H9 (cell line): ENCODE data around the gene COL4A2. TPM values are rescaled to one million over a fixed set of nuclear protein-coding genes. Genes with fewer than 3 reads are reported as not detected.

ENCODE experiments used
- DNase-seq: peaks from one replicate; pipeline ENCODE4 v3.0.0-alpha.2; 2017
- H2AFZ ChIP-seq: one replicate; pipeline ENCODE4 v1.6.1; 2013; ENCODE audit warnings: mild to moderate bottlenecking, low read length, control low read depth, moderate library complexity
- H2AK5ac ChIP-seq: 2 replicates; pipeline ENCODE4 v1.6.1; 2013; ENCODE audit warnings: low read length, control low read depth, mixed read lengths; ENCODE audit not compliant: insufficient read length
- H2BK120ac ChIP-seq: one replicate; pipeline ENCODE4 v1.6.1; 2013; ENCODE audit warnings: low read depth, mild to moderate bottlenecking, low read length, control low read depth, inconsistent platforms; ENCODE audit not compliant: poor library complexity, severe bottlenecking
- H2BK12ac ChIP-seq: 2 replicates; pipeline ENCODE4 v1.6.1; 2013; ENCODE audit warnings: low read length, control low read depth, mixed read lengths, low read depth; ENCODE audit not compliant: insufficient read length
- H2BK15ac ChIP-seq: 2 replicates; pipeline ENCODE4 v1.6.1; 2013; ENCODE audit warnings: low read depth, low read length, control low read depth
- H2BK20ac ChIP-seq: one replicate; pipeline ENCODE4 v1.6.1; 2013; ENCODE audit warnings: low read depth, mild to moderate bottlenecking, low read length, control low read depth, inconsistent platforms; ENCODE audit not compliant: poor library complexity, severe bottlenecking
- H2BK5ac ChIP-seq: 2 replicates; pipeline ENCODE4 v1.6.1; 2013; ENCODE audit warnings: low read length, control low read depth, mixed read lengths; ENCODE audit not compliant: insufficient read length
- H3K14ac ChIP-seq: 2 replicates; pipeline ENCODE4 v1.6.1; 2013; ENCODE audit warnings: low read length, control low read depth; ENCODE audit not compliant: insufficient read depth
- H3K18ac ChIP-seq: 2 replicates; pipeline ENCODE4 v1.6.1; 2013; ENCODE audit warnings: low read depth, mild to moderate bottlenecking, mixed read lengths, low read length, control low read depth; ENCODE audit not compliant: insufficient read length
- H3K23ac ChIP-seq: 2 replicates; pipeline ENCODE4 v1.6.1; 2013; ENCODE audit warnings: low read length, control low read depth, mixed read lengths, low read depth; ENCODE audit not compliant: insufficient read length
- H3K23me2 ChIP-seq: 2 replicates; pipeline ENCODE4 v1.6.1; 2013; ENCODE audit warnings: low read depth, mild to moderate bottlenecking, mixed read lengths, low read length, control low read depth; ENCODE audit not compliant: insufficient read length, poor library complexity, severe bottlenecking
- H3K27ac ChIP-seq: 2 replicates; pipeline ENCODE4 v1.5.1; 2013; ENCODE audit warnings: low read length, control low read depth, mixed read lengths, low read depth; ENCODE audit not compliant: insufficient read length
- H3K27me3 ChIP-seq: 2 replicates; pipeline ENCODE4 v1.6.1; 2013; ENCODE audit warnings: low read length, control low read depth, inconsistent platforms; ENCODE audit not compliant: insufficient read depth
- H3K4ac ChIP-seq: 2 replicates; pipeline ENCODE4 v1.6.1; 2013; ENCODE audit warnings: low read depth, mild to moderate bottlenecking, control low read depth, inconsistent platforms, low read length, moderate library complexity
- H3K4me1 ChIP-seq: 2 replicates; pipeline ENCODE4 v1.6.1; 2013; ENCODE audit warnings: low read length, control low read depth, inconsistent platforms; ENCODE audit not compliant: insufficient read depth
- H3K4me2 ChIP-seq: 2 replicates; pipeline ENCODE4 v1.6.1; 2013; ENCODE audit warnings: low read length, control low read depth, mixed read lengths; ENCODE audit not compliant: insufficient read length, insufficient read depth
- H3K56ac ChIP-seq: 2 replicates; pipeline ENCODE4 v1.6.1; 2013; ENCODE audit warnings: low read depth, mild to moderate bottlenecking, mixed read lengths, low read length, control low read depth; ENCODE audit not compliant: insufficient read length
- H3K79me1 ChIP-seq: 2 replicates; pipeline ENCODE4 v1.6.1; 2013; ENCODE audit warnings: low read depth, mild to moderate bottlenecking, moderate library complexity, low read length, control low read depth, inconsistent platforms; ENCODE audit not compliant: insufficient read depth, poor library complexity, severe bottlenecking
- H3K79me2 ChIP-seq: 2 replicates; pipeline ENCODE4 v1.6.1; 2013; ENCODE audit warnings: low read length, control low read depth, inconsistent platforms; ENCODE audit not compliant: insufficient read depth
- H3K9ac ChIP-seq: 2 replicates; pipeline ENCODE4 v1.6.1; 2013; ENCODE audit warnings: low read length, control low read depth, mixed read lengths; ENCODE audit not compliant: insufficient read length; ENCODE audit errors: extremely low read depth
- H3K9me3 ChIP-seq: one replicate; pipeline ENCODE4 v1.6.1; 2013; ENCODE audit warnings: low read depth, low read length, inconsistent platforms; ENCODE audit not compliant: control insufficient read depth
- H3T11ph ChIP-seq: one replicate; pipeline ENCODE4 v1.6.1; 2013; ENCODE audit warnings: mild to moderate bottlenecking, low read length, control low read depth, inconsistent platforms
- H4K20me1 ChIP-seq: one replicate; pipeline ENCODE4 v1.6.1; 2013; ENCODE audit not compliant: control insufficient read depth, insufficient read length, insufficient read depth
- H4K5ac ChIP-seq: 2 replicates; pipeline ENCODE4 v1.6.1; 2013; ENCODE audit warnings: low read depth, mild to moderate bottlenecking, mixed read lengths, low read length, control low read depth; ENCODE audit not compliant: insufficient read length
- H4K8ac ChIP-seq: replicated peaks from 2 replicates; pipeline ENCODE4 v1.6.1; 2013; ENCODE audit warnings: low read length, control low read depth, mixed read lengths, low read depth; ENCODE audit not compliant: insufficient read length
- H4K91ac ChIP-seq: 2 replicates; pipeline ENCODE4 v1.6.1; 2013; ENCODE audit warnings: low read depth, mild to moderate bottlenecking, moderate library complexity, mixed read lengths, low read length, control low read depth; ENCODE audit not compliant: insufficient read length
- H3K27ac Mint-ChIP-seq, 3 experiments: 2 replicates in 2 of 3; 3 replicates in 1 of 3; pipeline ENCODE4 v1.8.0; 2020 to 2021; ENCODE audit warnings: mixed read lengths in 3 of 3, mild to moderate bottlenecking in 1 of 3, moderate library complexity in 1 of 3
- H3K27me3 Mint-ChIP-seq: 2 replicates; pipeline ENCODE4 v1.8.0; 2021; ENCODE audit warnings: low read depth, mild to moderate bottlenecking, moderate library complexity, mixed read lengths
- H3K36me3 Mint-ChIP-seq, 3 experiments: 2 replicates in 2 of 3; 3 replicates in 1 of 3; pipeline ENCODE4 v1.8.0; 2020 to 2021; ENCODE audit warnings: low read depth in 3 of 3, mixed read lengths in 3 of 3; ENCODE audit not compliant: insufficient read depth in 1 of 3
- H3K4me1 Mint-ChIP-seq, 2 experiments: 2 replicates each; pipeline ENCODE4 v1.8.0; 2020; ENCODE audit warnings: mixed read lengths in 2 of 2
- H3K4me3 Mint-ChIP-seq, 2 experiments: 2 replicates in 1 of 2; 3 replicates in 1 of 2; pipeline ENCODE4 v1.8.0; 2020 to 2021; ENCODE audit warnings: mild to moderate bottlenecking in 2 of 2, mixed read lengths in 2 of 2, moderate library complexity in 1 of 2
- H3K9me3 Mint-ChIP-seq, 2 experiments: 2 replicates in 1 of 2; 3 replicates in 1 of 2; pipeline ENCODE4 v1.8.0; 2020; ENCODE audit warnings: mild to moderate bottlenecking in 2 of 2, mixed read lengths in 2 of 2, moderate library complexity in 1 of 2
- CTCF ChIP-seq: fragments of 200-600 bp; sonication (generic); conservative IDR thresholded peaks from 3 replicates; pipeline ENCODE4 v1.8.0; 2021; ENCODE audit warnings: antibody characterized with exemption, mild to moderate bottlenecking
- WGBS: extraction: QIAGEN DNeasy Blood & Tissue Kit; methylation state at CpG from one replicate; pipeline ENCODE4 v1.1.7; 2013; ENCODE audit warnings: missing lambda C conversion rate, low lambda C conversion rate, mixed read lengths; ENCODE audit not compliant: insufficient read length; ENCODE audit errors: extremely low coverage; 5-methylcytosine and 5-hydroxymethylcytosine counted together
- total RNA-seq: library from RNA; stranded (reverse); gene quantifications from 2 replicates; pipeline ENCODE4 v1.2.1, GENCODE V29; 2021

COL4A2 gene
- total RNA-seq, 1 experiment from 2014 or later, result 76.5 TPM

GRCh38 chr13:110270507-110270906 lies 36.6 kb upstream of the COL4A2 start:
- H3K27me3 ChIP-seq, result no peaks in the 10 kb centered on the region
- Mint-ChIP-seq H3K4me3 (no peak overlapping the region), H3K9me3 (no peaks in the 10 kb centered on the region), H3K27ac (no peak overlapping the region), H3K4me1 (peaks cover 45 to 50% of the 10 kb centered on the region in 2 experiments), H3K36me3 (no peaks in the 10 kb centered on the region), H3K27me3 (no peaks in the 10 kb centered on the region; the same call in 1 of the 2 replicates)
- H3K9me3 ChIP-seq, result no peaks in the 10 kb centered on the region
- H3T11ph ChIP-seq, result no peak overlapping the region
- H3K23me2 ChIP-seq, result no peaks in the 10 kb centered on the region
- TF ChIP-seq CTCF, result no peak
- H3K56ac ChIP-seq, result no peak overlapping the region
- no peak overlapping the region for H2BK120ac ChIP-seq
- H3K4ac ChIP-seq, result no peak overlapping the region
- H3K27ac ChIP-seq, result no peak overlapping the region
- H2BK12ac ChIP-seq, result no peak overlapping the region
- H3K4me1 ChIP-seq, result peaks cover 7% of the 10 kb centered on the region
- no peak overlapping the region for H4K91ac ChIP-seq
- no peak overlapping the region for H3K23ac ChIP-seq
- no peak overlapping the region for H2BK20ac ChIP-seq
- H3K9ac ChIP-seq, result no peak overlapping the region
- H3K79me1 ChIP-seq, result peaks cover 4% of the 10 kb centered on the region
- H2BK5ac ChIP-seq, result no peak overlapping the region
- DNase-seq, result no peak
- WGBS, result no CpG with 5 or more reads among the region's 7 CpGs
- H2AFZ ChIP-seq, result no peak overlapping the region
- H3K4me2 ChIP-seq, result no peak overlapping the region
- no peak overlapping the region for H3K14ac ChIP-seq
- H4K20me1 ChIP-seq, result no peaks in the 10 kb centered on the region
- H2AK5ac ChIP-seq, result no peak overlapping the region
- peaks cover 3% of the 10 kb centered on the region; the same call in 1 of the 2 replicates for H3K79me2 ChIP-seq
- H4K5ac ChIP-seq, result no peak overlapping the region
- H2BK15ac ChIP-seq, result no peak overlapping the region
- H3K18ac ChIP-seq, result no peak overlapping the region
- no peak overlapping the region for H4K8ac ChIP-seq
